K562 (cell line): Measurements from ENCODE around the gene RUNX1. TPM values are rescaled to one million over a fixed set of nuclear protein-coding genes. Genes with fewer than 3 reads are reported as not detected.

Experiments
- ATAC-seq: fragments of 200-7000 bp; cut with Tn5 transposase; 3 replicates; pipeline ENCODE4 v1.9.1; 2020; ENCODE audit warnings: moderate library complexity
- BruUV-seq: library from RNA; stranded (reverse); fragments of 400-500 nt; replicated peaks from 2 replicates; lab custom pipeline; 2021; lab: Mats Ljungman, UMichigan
- CTCF ChIA-PET: fragments of 300-600 bp; formaldehyde crosslinking; extraction: SDS; loops from one replicate; lab custom pipeline; 2021; ENCODE audit warnings: low intra/inter-chr PET ratio; lab: Yijun Ruan, JAX
- POLR2A ChIA-PET: fragments of 300-600, 350-650 bp; sonication (Branson Sonifier 250); formaldehyde crosslinking; extraction: SDS; loops from one replicate; lab custom pipeline; 2021; ENCODE audit warnings: antibody characterized with exemption, inconsistent platforms; lab: Yijun Ruan, JAX
- DNase-seq, 4 experiments: peaks; one replicate each; pipeline versions ENCODE4 v3.0.0 to v3.0.0-alpha.2; 2011 to 2018; ENCODE audit warnings: low spot score in 3 of 4, mixed read lengths in 3 of 4; ENCODE audit errors: extremely low read depth in 1 of 4
- FAIRE-seq: peaks from 2 replicates; lab custom pipeline; 2011; peaks lifted over from hg19 to GRCh38; lab: Jason Lieb, UNC
- H2AFZ ChIP-seq: 2 replicates; pipeline ENCODE4 v1.6.0; 2011; ENCODE audit warnings: low read depth, low read length, control low read depth, inconsistent platforms
- H3K27ac ChIP-seq: fragments of 200-600 bp; 3 replicates; pipeline ENCODE4 v1.8.0; 2011; ENCODE audit warnings: low read depth, mild to moderate bottlenecking, control low read depth, inconsistent platforms, low read length, moderate library complexity, mixed read lengths; ENCODE audit errors: extremely low read depth
- H3K27me3 ChIP-seq, 2 experiments: fragments of 300-600 bp in 1 of 2; 2 replicates in 1 of 2; 3 replicates in 1 of 2; pipeline versions ENCODE4 v1.6.0 to v1.8.0; 2011; ENCODE audit warnings: inconsistent platforms in 2 of 2, low read length in 2 of 2, mild to moderate bottlenecking in 1 of 2, mixed read lengths in 1 of 2, moderate library complexity in 1 of 2; ENCODE audit not compliant: control insufficient read depth in 2 of 2, insufficient read depth in 2 of 2
- H3K36me3 ChIP-seq: fragments of 300-600 bp; 3 replicates; pipeline ENCODE4 v1.8.0; 2011; ENCODE audit warnings: mild to moderate bottlenecking, low read length, inconsistent platforms; ENCODE audit not compliant: control insufficient read depth, insufficient read depth
- H3K4me1 ChIP-seq, 2 experiments: fragments of 200-600 bp in 1 of 2; replicated peaks in 1 of 2; 2 replicates in 1 of 2; 3 replicates in 1 of 2; pipeline versions ENCODE4 v1.5.1 to v1.8.0; 2011; ENCODE audit warnings: inconsistent platforms in 2 of 2, low read length in 2 of 2, mild to moderate bottlenecking in 1 of 2, mixed read lengths in 1 of 2, moderate library complexity in 1 of 2; ENCODE audit not compliant: control insufficient read depth in 2 of 2, insufficient read depth in 2 of 2
- H3K4me2 ChIP-seq: 2 replicates; pipeline ENCODE4 v1.6.1; 2011; ENCODE audit warnings: low read length, control low read depth, inconsistent platforms, mixed read lengths; ENCODE audit not compliant: insufficient read depth
- H3K4me3 ChIP-seq: fragments of 200-600 bp; sonication (generic), shearing (Covaris generic); 2 replicates; pipeline ENCODE4 v1.5.1; 2016; ENCODE audit warnings: control low read depth, inconsistent platforms
- H3K79me2 ChIP-seq: fragments of 200-600 bp; 3 replicates; pipeline ENCODE4 v1.8.0; 2011; ENCODE audit warnings: low read length, inconsistent platforms; ENCODE audit not compliant: control insufficient read depth, insufficient read depth
- H3K9ac ChIP-seq, 2 experiments: 2 replicates each; pipeline versions ENCODE4 v1.6.0 to v1.6.1; 2011; ENCODE audit warnings: low read depth in 2 of 2, low read length in 2 of 2, control low read depth in 1 of 2, inconsistent platforms in 1 of 2, mild to moderate bottlenecking in 1 of 2, mixed read lengths in 1 of 2; ENCODE audit not compliant: insufficient read depth in 1 of 2
- H3K9me1 ChIP-seq: one replicate; pipeline ENCODE4 v1.6.0; 2011; ENCODE audit warnings: inconsistent platforms, mild to moderate bottlenecking, low read length, moderate library complexity; ENCODE audit not compliant: control insufficient read depth, insufficient read depth
- H3K9me3 ChIP-seq: replicated peaks from 2 replicates; pipeline ENCODE4 v1.5.1; 2011; ENCODE audit warnings: low read depth, low read length, inconsistent platforms; ENCODE audit not compliant: control insufficient read depth, insufficient read depth
- H4K20me1 ChIP-seq: replicated peaks from 2 replicates; pipeline ENCODE4 v1.6.1; 2011; ENCODE audit warnings: low read length, inconsistent platforms, mixed read lengths; ENCODE audit not compliant: control insufficient read depth, insufficient read depth
- NR2C1 ChIP-seq, 2 experiments: fragments of 450-650 bp; IDR thresholded peaks; 2 replicates each; pipeline ENCODE4 v1.6.1; 2017; ENCODE audit warnings: mild to moderate bottlenecking in 2 of 2, antibody characterized with exemption in 1 of 2, inconsistent platforms in 1 of 2, missing compliant biosample characterization in 1 of 2, missing genetic modification characterization in 1 of 2
- ZKSCAN8 ChIP-seq: fragments of 200-800 bp; sonication (Bioruptor generic); IDR thresholded peaks from 2 replicates; pipeline ENCODE4 v1.6.1; 2016; ENCODE audit warnings: missing genetic modification characterization, missing compliant biosample characterization
- ZNF583 ChIP-seq: fragments of 250-450 bp; sonication (Bioruptor Pico); IDR thresholded peaks from 2 replicates; pipeline ENCODE4 v1.4.0; 2020
- ZNF740 ChIP-seq, 3 experiments: fragments of 200-800 bp in 1 of 3; sonication (Bioruptor generic) in 1 of 3; sonication (generic) in 1 of 3; formaldehyde crosslinking in 1 of 3; IDR thresholded peaks; 2 replicates each; pipeline versions ENCODE4 v1.6.1 to v1.8.0; 2016 to 2022; ENCODE audit warnings: mild to moderate bottlenecking in 2 of 3, missing compliant biosample characterization in 2 of 3, missing genetic modification characterization in 2 of 3, missing genetic modification reagents in 1 of 3
- WGBS: fragments of 100-300 bp; shearing (Covaris generic); methylation state at CpG from one replicate; pipeline ENCODE4 v1.1.6; 2016; ENCODE audit warnings: low coverage, mixed read lengths; ENCODE audit not compliant: insufficient coverage; ENCODE audit errors: missing lambda C conversion rate; 5-methylcytosine and 5-hydroxymethylcytosine counted together
- in situ Hi-C: fragments of 300-500 bp; cut with MboI; formaldehyde crosslinking; loops from 4 replicates; pipeline ENCODE4 v1.15.0; 2018; ENCODE audit warnings: inconsistent platforms, mixed read lengths
- intact Hi-C: fragments of 100-400 bp; cut with micrococcal nuclease; formaldehyde crosslinking; loops from 2 replicates; pipeline ENCODE4 v1.14.2; 2022
- polyA plus RNA-seq, 8 experiments: library from polyadenylated mRNA; depleted of rRNA in 4 of 8; stranded (reverse) in 5 of 8; unstranded in 3 of 8; fragments of >200 nt; fragmentation: Nextera tagmentation in 2 of 8; fragmentation: Illumina TruSeq in 1 of 8; extraction: Ambion mirVana in 2 of 8; extraction: Trizol in 1 of 8; gene quantifications; 2 replicates each; pipeline versions ENCODE4 v1.2.1 to v1.2.3, GENCODE V29; 2011 to 2014; ENCODE audit warnings: inconsistent platforms in 1 of 8, missing spikeins in 1 of 8
- total RNA-seq, 7 experiments: library from RNA; depleted of rRNA in 6 of 7; stranded (reverse); fragments of >200 nt in 6 of 7; fragmentation: Illumina TruSeq in 2 of 7; extraction: Trizol in 2 of 7; gene quantifications; 2 replicates each; pipeline versions ENCODE4 v1.2.1 to v1.2.3, GENCODE V29; 2011 to 2021; ENCODE audit warnings: low replicate concordance in 1 of 7
- TF ChIP-seq, protein P1 (sequence below): sonication (generic); formaldehyde crosslinking; IDR thresholded peaks from 2 replicates; pipeline ENCODE4 v1.9.0; 2022; ENCODE audit warnings: mild to moderate bottlenecking, missing genetic modification reagents
- TF ChIP-seq, protein P2 (sequence below), 3 experiments: IDR thresholded peaks in 2 of 3; conservative IDR thresholded peaks in 1 of 3; 2 replicates each; pipeline ENCODE4 v1.5.1; 2011 to 2012; ENCODE audit warnings: low read length in 3 of 3, mild to moderate bottlenecking in 3 of 3, control low read depth in 2 of 3, improper control_type of control experiment in 1 of 3, inconsistent platforms in 1 of 3, low read depth in 1 of 3, mixed read lengths in 1 of 3, moderate library complexity in 1 of 3; ENCODE audit not compliant: insufficient read depth in 2 of 3

Gene RUNX1
- total and polyA plus RNA-seq, 9 of the 15 experiments (the other 6 are each of a cell fraction or from before 2014, with no cell fraction given): 2.2 to 68.6 (median 17.8) TPM

DNA sequence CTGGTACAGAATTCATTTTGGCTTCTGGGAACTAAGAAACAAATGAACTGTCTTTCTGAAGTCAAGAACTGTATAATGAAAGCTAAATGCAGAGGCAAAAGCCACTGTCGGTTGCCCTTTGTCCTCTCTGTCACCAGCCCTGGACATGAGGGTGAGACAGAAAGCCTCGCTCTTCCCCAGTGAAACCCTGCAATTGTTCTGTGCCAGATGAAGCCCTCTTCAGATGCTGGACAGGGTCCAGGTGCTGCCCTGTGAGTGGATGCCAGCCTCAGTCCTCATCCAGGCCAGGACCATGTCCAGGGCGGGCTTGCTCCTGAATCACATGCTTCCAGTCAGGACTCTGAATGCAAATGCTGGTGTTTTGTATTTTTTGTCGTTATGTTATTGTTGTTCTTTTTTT is 138.7 kb downstream of the RUNX1 start:
- TF ChIP-seq, protein P1, sequence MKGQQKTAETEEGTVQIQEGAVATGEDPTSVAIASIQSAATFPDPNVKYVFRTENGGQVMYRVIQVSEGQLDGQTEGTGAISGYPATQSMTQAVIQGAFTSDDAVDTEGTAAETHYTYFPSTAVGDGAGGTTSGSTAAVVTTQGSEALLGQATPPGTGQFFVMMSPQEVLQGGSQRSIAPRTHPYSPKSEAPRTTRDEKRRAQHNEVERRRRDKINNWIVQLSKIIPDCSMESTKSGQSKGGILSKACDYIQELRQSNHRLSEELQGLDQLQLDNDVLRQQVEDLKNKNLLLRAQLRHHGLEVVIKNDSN: no peak
- TF ChIP-seq NR2C1 (IDR thresholded peaks at IDR 0.05) (no peak), NR2C1 (tag; IDR thresholded peaks at IDR 0.05) (0 out of 2 replicates have a peak, but pooled peaks have one; percentile 26), ZKSCAN8 (CRISPR knock-in tag) (no peak), ZNF740 (CRISPR knock-in tag; IDR thresholded peaks at IDR 0.05) (no peak), ZNF740 (tag; IDR thresholded peaks at IDR 0.05) (0 out of 4 replicates have a peak, but pooled peaks of 1 of the 2 experiments have one; percentile 3), ZNF583 (CRISPR knock-in tag) (0 out of 2 replicates have a peak, but pooled peaks have one; percentile 45)
- TF ChIP-seq, protein P2, sequence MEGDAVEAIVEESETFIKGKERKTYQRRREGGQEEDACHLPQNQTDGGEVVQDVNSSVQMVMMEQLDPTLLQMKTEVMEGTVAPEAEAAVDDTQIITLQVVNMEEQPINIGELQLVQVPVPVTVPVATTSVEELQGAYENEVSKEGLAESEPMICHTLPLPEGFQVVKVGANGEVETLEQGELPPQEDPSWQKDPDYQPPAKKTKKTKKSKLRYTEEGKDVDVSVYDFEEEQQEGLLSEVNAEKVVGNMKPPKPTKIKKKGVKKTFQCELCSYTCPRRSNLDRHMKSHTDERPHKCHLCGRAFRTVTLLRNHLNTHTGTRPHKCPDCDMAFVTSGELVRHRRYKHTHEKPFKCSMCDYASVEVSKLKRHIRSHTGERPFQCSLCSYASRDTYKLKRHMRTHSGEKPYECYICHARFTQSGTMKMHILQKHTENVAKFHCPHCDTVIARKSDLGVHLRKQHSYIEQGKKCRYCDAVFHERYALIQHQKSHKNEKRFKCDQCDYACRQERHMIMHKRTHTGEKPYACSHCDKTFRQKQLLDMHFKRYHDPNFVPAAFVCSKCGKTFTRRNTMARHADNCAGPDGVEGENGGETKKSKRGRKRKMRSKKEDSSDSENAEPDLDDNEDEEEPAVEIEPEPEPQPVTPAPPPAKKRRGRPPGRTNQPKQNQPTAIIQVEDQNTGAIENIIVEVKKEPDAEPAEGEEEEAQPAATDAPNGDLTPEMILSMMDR (IDR thresholded peaks at IDR 0.05 in 2 of 3, conservative IDR thresholded peaks at IDR 0.05 in 1 of 3; ENCODE audit: insufficient read depth in 2 of 3, low read depth in 1 of 3, low read length in 3 of 3): no peak
- ChIA-PET POLR2A (interaction anchor here (0.9 to 3.7 kb wide), 6 partner anchors 10 to 165 kb away, joined by 3 to 16 read pairs (median 4); no protein-coding TSS in a partner anchor), CTCF (no interaction called here)
- Histone ChIP-seq H3K4me3 (no peak overlapping the region), H3K27ac (peak overlapping the region; percentile 55; the same call in 2 of the 3 replicates), H2AFZ (peak overlapping the region; percentile 66), H3K9ac (peak overlapping the region; percentile 2 to 83), H3K4me1 (peaks cover 35 to 59% of the 10 kb centered on the region in 2 experiments), H3K9me3 (no peaks in the 10 kb centered on the region), H3K4me2 (no peak overlapping the region), H3K9me1 (no peaks in the 10 kb centered on the region), H4K20me1 (no peaks in the 10 kb centered on the region), H3K79me2 (no peaks in the 10 kb centered on the region), H3K27me3 (no peaks in the 10 kb centered on the region), H3K36me3 (no peaks in the 10 kb centered on the region)
- FAIRE-seq (no peak), DNase-seq (no peak), ATAC-seq (no peak)
- in situ Hi-C loops (no loop called here), intact Hi-C loops (no loop called here)
- BruUV-seq: no TSS peak
- WGBS: 74% methylated on average over 4 of the region's 4 CpGs
